Ovary (tissue), 9 donors: ENCODE data around the gene SERINC5. TPM values are rescaled to one million over a fixed set of nuclear protein-coding genes. Genes with fewer than 3 reads are reported as not detected.

Source experiments
- DNase-seq, 5 donors: peaks; one replicate each; pipeline ENCODE4 v3.0.0-alpha.2; 2019 to 2020
- H3K27ac ChIP-seq, 2 donors: fragments of 200-600 bp; one replicate each; pipeline versions ENCODE4 v1.5.1 to v1.8.0; 2019 to 2022
- H3K27me3 ChIP-seq: fragments of 200-600 bp; one replicate; pipeline ENCODE4 v1.8.0; 2022
- H3K36me3 ChIP-seq: fragments of 200-600 bp; sonication (generic); one replicate; pipeline ENCODE4 v1.5.1; 2019
- H3K4me1 ChIP-seq: one replicate; pipeline ENCODE4 v1.8.1; 2013; ENCODE audit warnings: mild to moderate bottlenecking, moderate library complexity; ENCODE audit not compliant: insufficient read depth
- H3K4me3 ChIP-seq: fragments of 200-600 bp; sonication (generic); one replicate; pipeline ENCODE4 v1.5.1; 2017
- H3K9me3 ChIP-seq, 2 donors: fragments of 200-600 bp in 1 of 2; sonication (generic) in 1 of 2; one replicate each; pipeline versions ENCODE4 v1.5.1 to v1.8.1; 2013 to 2019; ENCODE audit warnings: mild to moderate bottlenecking in 1 of 2, moderate library complexity in 1 of 2
- EP300 ChIP-seq: sonication (generic); formaldehyde crosslinking; IDR thresholded peaks from one replicate; pipeline ENCODE4 v1.6.1; 2017; ENCODE audit warnings: antibody characterized with exemption
- POLR2A ChIP-seq: fragments of 450-650 bp; IDR thresholded peaks from one replicate; pipeline ENCODE4 v1.6.1; 2017; ENCODE audit warnings: antibody characterized with exemption, mild to moderate bottlenecking, moderate library complexity
- WGBS, 3 donors: extraction: QIAGEN DNeasy Blood & Tissue Kit in 1 of 3; methylation state at CpG; one replicate each; pipeline versions ENCODE4 v1.1.5 to v1.1.7; 2013 to 2017; 5-methylcytosine and 5-hydroxymethylcytosine counted together
- intact Hi-C, 4 donors: fragments of 100-400 bp; cut with DNase I; formaldehyde crosslinking; loops; one replicate each; pipeline versions ENCODE4 v1.11.0 to v1.15.1; 2022 to 2023
- polyA plus RNA-seq, 2 donors: library from polyadenylated mRNA; stranded (reverse); fragments of 200-250 nt in 1 of 2; fragments of 350-450 nt in 1 of 2; fragmentation: Illumina TruSeq in 1 of 2; extraction: RNeasy Lipid Tissue Mini Kit (QIAGEN cat#74804) in 1 of 2; gene quantifications; one replicate each; pipeline ENCODE4 v1.2.3, GENCODE V29; 2013 to 2014
- total RNA-seq, 7 donors: library from RNA; depleted of rRNA in 2 of 7; stranded (reverse); fragments of >200 nt in 2 of 7; fragmentation: NEBNext Ultra II Directional in 3 of 7; extraction: Animal tissue kit (Norgen Biotek cat#: 25700) in 3 of 7; gene quantifications; one replicate each; pipeline versions ENCODE4 v1.1.0 to v1.2.4, GENCODE V29; 2016 to 2023
- TF ChIP-seq, protein P1 (sequence below), 3 donors: fragments of 450-650 bp in 2 of 3; fragments of 200-600 bp in 1 of 3; IDR thresholded peaks; one replicate each; pipeline versions ENCODE4 v1.5.1 to v1.8.0; 2016 to 2022; ENCODE audit warnings: antibody characterized with exemption in 3 of 3, mild to moderate bottlenecking in 1 of 3
- donor health status: DM: no; HTN: no; CAD: no; lungs with moderate emphysema.
- donor health status: DM: no; HTN: no; CAD: no.
- donor health status: Bipolar disorder and iron deficiency.
- donor health status: DM: yes; HTN: yes; CAD: no.
- donor health status: DM: no; HTN: no; CAD: no.
- donor health status: DM: yes; HTN: yes; CAD: no.

Gene SERINC5
- total and polyA plus RNA-seq, 9 donors, result 12.7 to 88.7 (median 44.5) TPM

DNA sequence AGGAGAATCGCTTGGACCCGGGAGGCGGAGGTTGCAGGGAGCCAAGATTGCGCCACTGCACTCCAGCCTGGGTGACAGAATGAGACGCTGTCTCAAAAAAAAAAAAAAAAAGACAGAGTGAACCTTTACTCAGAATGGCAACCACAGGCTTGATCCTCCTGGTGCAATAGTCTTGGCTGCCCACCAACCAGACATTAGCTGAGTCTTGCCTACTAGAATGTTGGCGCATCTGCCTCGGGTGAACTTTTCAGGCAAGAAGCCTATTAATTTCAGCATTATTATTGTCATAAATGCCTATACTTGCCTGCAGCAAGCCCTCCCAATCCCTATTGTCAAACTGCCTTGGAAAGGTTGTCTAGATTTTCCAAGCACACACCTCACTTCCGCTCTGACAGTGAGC lies 4.2 kb downstream of the SERINC5 start:
- no peak overlapping the region for H3K27ac ChIP-seq
- H3K36me3 ChIP-seq, result no peaks in the 10 kb centered on the region
- DNase-seq, result no peak
- 85 to 90% (median 87%) methylated on average over 8 of the region's 8 CpGs for WGBS, 3 donors
- TF ChIP-seq POLR2A (no peak), EP300 (no peak)
- TF ChIP-seq, protein P1, sequence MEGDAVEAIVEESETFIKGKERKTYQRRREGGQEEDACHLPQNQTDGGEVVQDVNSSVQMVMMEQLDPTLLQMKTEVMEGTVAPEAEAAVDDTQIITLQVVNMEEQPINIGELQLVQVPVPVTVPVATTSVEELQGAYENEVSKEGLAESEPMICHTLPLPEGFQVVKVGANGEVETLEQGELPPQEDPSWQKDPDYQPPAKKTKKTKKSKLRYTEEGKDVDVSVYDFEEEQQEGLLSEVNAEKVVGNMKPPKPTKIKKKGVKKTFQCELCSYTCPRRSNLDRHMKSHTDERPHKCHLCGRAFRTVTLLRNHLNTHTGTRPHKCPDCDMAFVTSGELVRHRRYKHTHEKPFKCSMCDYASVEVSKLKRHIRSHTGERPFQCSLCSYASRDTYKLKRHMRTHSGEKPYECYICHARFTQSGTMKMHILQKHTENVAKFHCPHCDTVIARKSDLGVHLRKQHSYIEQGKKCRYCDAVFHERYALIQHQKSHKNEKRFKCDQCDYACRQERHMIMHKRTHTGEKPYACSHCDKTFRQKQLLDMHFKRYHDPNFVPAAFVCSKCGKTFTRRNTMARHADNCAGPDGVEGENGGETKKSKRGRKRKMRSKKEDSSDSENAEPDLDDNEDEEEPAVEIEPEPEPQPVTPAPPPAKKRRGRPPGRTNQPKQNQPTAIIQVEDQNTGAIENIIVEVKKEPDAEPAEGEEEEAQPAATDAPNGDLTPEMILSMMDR (IDR thresholded peaks at IDR 0.05), result no peak
- H3K9me3 ChIP-seq, result no peaks in the 10 kb centered on the region
- peaks cover 18% of the 10 kb centered on the region for H3K4me1 ChIP-seq
- no peak overlapping the region for H3K4me3 ChIP-seq
- no peaks in the 10 kb centered on the region for H3K27me3 ChIP-seq
- intact Hi-C loops, result loop anchor here in 2 of 4 donors (10.0 kb wide), 2 partner anchors 47 to 107 kb away; no protein-coding TSS in a partner anchor

DNA sequence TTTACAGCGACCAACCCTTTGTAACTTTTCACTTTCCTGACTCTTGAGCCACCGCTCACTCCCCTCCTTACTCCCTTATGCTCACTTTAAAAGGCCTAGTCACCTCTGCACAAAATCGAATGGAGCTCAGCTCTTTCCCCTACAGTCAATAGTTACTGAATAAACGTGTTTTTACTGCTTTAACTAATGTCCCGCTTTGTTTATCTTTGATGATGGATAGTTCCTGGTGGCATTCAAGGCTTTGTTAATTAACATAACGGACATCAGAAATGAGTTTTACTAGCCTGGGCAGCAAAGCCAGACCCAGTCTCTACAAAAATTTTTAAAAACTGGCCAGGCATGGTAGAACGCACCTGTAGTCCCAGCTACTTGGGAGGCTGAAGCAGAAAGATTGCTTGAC lies 5.0 kb downstream of the SERINC5 start:
- 69 to 78% (median 76%) methylated on average over 7 of the region's 7 CpGs for WGBS, 3 donors
- no peak for DNase-seq
- Histone ChIP-seq H3K27me3 (no peaks in the 10 kb centered on the region), H3K4me3 (no peak overlapping the region), H3K9me3 (no peaks in the 10 kb centered on the region), H3K36me3 (no peaks in the 10 kb centered on the region), H3K27ac (no peak overlapping the region), H3K4me1 (peaks cover 18% of the 10 kb centered on the region)
- TF ChIP-seq, protein P1 (IDR thresholded peaks at IDR 0.05), result no peak
- TF ChIP-seq EP300, result no peak
- intact Hi-C loops, result loop anchor here in 2 of 4 donors (10.0 kb wide), 2 partner anchors 46 to 106 kb away; no protein-coding TSS in a partner anchor

DNA sequence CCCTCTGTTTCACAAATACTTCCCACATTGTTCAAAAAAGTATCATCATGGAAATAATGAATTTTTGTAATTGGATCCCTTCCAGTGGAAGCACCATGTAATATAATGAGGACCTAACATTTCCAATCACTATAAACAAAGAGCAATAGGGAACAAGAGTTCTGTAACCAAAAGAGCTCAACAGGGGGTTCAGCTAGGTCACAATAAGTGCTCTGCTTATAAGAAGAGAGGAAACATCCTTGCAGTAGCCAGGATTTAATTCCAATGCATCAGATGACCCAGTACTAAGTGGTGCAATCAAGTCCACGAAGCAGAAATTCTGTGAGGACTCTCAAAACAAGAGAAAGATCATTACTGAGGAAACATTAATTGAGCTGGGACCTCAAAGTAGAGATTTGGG lies 5.9 kb downstream of the SERINC5 start:
- intact Hi-C loops, result loop anchor here in 2 of 4 donors (10.0 kb wide), 2 partner anchors 45 to 105 kb away; no protein-coding TSS in a partner anchor
- DNase-seq, result no peak
- TF ChIP-seq EP300 (no peak), POLR2A (no peak)
- TF ChIP-seq, protein P1 (IDR thresholded peaks at IDR 0.05), result no peak
- Histone ChIP-seq H3K4me3 (no peak overlapping the region), H3K36me3 (no peaks in the 10 kb centered on the region), H3K4me1 (peaks cover 24% of the 10 kb centered on the region), H3K27ac (no peak overlapping the region), H3K9me3 (no peaks in the 10 kb centered on the region), H3K27me3 (no peaks in the 10 kb centered on the region)
- WGBS, 3 donors, result 57 to 59% (median 59%) methylated on average over 1 of the region's 1 CpG

DNA sequence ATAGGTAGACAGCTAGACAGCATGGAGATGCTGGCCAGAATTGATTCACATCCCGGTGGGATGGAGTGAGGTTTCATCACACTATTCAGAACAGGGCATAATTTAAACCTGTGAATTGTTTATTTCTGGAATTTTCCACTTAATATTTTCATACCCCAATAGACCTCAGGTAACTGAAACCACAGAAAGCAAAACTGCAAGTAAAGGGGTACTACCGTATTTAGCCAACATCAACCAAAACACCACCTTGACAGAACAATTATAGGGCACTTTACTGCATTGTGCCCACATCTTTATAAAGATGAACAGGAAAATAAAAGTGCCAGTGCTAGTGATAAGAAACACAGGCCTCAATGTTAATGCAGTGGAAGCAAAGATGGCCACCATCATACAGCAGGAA lies 7.5 kb downstream of the SERINC5 start:
- Histone ChIP-seq H3K27ac (no peak overlapping the region), H3K27me3 (no peaks in the 10 kb centered on the region), H3K4me3 (no peak overlapping the region), H3K9me3 (no peaks in the 10 kb centered on the region), H3K36me3 (no peaks in the 10 kb centered on the region), H3K4me1 (peaks cover 15% of the 10 kb centered on the region)
- TF ChIP-seq, protein P1 (IDR thresholded peaks at IDR 0.05), result no peak
- no peak for TF ChIP-seq POLR2A
- intact Hi-C loops, result no loop called here
- no peak for DNase-seq
- WGBS, 3 donors, result 81 to 90% (median 87%) methylated on average over 2 of the region's 2 CpGs
